Activated CD4-positive, alpha-beta T cell treated with anti-CD3 and anti-CD28 coated beads for 1 hour (primary cell): ENCODE measurements around the gene PPP5C.
A peak's percentile ranks its signal among the peaks of the same experiment; 100 is the strongest.
"Not testable (repeated sequence)": the region's sequence is repeated elsewhere in the genome, so short reads cannot be mapped to it uniquely, and the experiment has no call there.

Source experiments
- DNase-seq: peaks from one replicate; pipeline ENCODE4 v3.0.0-alpha.2; 2020

PPP5C gene, protein sequence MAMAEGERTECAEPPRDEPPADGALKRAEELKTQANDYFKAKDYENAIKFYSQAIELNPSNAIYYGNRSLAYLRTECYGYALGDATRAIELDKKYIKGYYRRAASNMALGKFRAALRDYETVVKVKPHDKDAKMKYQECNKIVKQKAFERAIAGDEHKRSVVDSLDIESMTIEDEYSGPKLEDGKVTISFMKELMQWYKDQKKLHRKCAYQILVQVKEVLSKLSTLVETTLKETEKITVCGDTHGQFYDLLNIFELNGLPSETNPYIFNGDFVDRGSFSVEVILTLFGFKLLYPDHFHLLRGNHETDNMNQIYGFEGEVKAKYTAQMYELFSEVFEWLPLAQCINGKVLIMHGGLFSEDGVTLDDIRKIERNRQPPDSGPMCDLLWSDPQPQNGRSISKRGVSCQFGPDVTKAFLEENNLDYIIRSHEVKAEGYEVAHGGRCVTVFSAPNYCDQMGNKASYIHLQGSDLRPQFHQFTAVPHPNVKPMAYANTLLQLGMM

DNA sequence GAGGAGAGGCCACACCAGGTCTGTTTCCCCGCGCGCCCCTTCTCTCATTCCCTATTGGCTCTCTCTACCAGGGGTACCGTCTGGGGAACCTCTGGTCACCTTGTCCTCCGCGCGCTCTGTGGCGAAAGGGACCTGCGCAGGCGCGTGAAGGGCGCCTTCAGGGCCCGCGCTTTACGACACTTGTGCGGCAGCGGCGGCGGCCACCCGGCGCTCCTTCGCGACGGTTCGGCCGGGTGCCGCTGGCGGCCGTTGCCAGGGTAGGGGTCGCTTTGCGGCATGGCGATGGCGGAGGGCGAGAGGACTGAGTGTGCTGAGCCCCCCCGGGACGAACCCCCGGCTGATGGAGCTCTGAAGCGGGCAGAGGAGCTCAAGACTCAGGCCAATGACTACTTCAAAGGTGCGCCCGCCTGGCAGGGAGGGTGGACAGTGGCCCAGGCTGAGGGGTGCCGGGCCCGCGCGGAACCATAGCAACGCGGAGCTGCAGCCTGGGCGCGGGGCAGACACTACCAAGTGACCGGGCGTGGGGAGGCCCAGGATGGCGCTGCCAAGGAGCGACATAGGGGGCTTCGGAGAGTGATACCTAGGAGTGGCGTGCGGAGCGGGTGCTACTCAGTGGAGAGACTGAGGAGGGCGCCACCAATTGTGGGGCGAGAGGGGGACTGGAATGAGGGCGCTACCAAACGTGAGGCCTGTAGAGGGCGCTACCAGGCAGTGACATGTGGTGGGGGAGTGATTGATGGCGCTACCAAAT is at the start of gene PPP5C:
Gene PPP5C (plus strand): TSS at position 267 of the 751 bp plus-strand sequence. CDS start 10 bp downstream, at position 277.
- DNase-seq: peak; percentile 77

- DNase-seq: no peak
Observed at GRCh38 chr19:46297700-46298478, 49.0 kb upstream of the PPP5C start.

- DNase-seq: no peak
Observed at GRCh38 chr19:46298479-46299003, 48.3 kb upstream of the PPP5C start.

- DNase-seq: no peak
Observed at GRCh38 chr19:46299004-46299509, 47.8 kb upstream of the PPP5C start.

- DNase-seq: no peak
Observed at GRCh38 chr19:46299695-46300094, 47.2 kb upstream of the PPP5C start.

DNA sequence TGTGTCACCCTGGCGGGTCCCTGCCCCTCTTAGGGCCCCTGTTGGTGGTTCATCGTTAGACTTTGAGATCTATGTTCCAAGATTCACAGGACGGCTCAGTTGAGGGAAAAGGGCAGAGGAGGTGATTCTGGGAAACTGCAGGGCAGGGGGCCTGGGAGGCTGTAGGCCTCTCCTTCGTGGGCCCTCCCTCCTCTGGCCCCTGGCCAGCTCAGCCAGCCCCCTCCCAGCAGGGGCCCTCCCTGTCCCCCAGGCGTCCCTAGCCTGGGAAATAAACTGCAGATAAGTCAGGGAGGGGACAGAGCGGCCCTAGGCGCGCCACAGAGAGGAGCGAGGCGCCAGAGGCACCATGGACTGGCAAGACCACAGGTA is 43.6 kb upstream of the PPP5C start:
- DNase-seq: no peak

GRCh38 chr19:46303691-46304397 is 43.0 kb upstream of the PPP5C start:
- DNase-seq: no peak

- no peak for DNase-seq
Observed at GRCh38 chr19:46306501-46306900, 40.4 kb upstream of the PPP5C start.

- no peak for DNase-seq
Observed at GRCh38 chr19:46308510-46308909, 38.4 kb upstream of the PPP5C start.

GRCh38 chr19:46309056-46309455 is 37.8 kb upstream of the PPP5C start:
- no peak for DNase-seq

GRCh38 chr19:46311444-46311843 is 35.4 kb upstream of the PPP5C start:
- no peak for DNase-seq

- DNase-seq: not testable (repeated sequence)
Observed at GRCh38 chr19:46313540-46314469, 33.1 kb upstream of the PPP5C start.

DNA sequence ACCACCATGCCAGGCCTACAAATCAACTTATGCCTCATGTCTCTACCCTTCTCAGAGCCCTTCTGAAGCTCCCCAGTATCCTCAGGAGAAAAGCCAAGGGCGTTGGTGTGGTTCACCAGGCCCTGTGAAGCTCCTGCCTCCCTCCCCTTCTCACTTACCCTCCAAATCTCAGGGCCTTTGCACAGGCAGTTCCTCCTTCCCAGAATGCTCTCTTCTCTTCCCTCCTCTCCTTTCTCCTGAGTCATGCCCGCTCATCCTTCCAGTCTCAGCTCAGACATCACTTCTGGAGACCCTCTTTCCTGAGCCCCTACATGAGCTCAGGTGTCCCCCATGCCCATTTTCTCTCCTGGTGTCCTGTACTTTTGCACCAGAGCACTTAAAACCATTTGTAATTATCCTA is 29.5 kb upstream of the PPP5C start:
- no peak for DNase-seq

DNA sequence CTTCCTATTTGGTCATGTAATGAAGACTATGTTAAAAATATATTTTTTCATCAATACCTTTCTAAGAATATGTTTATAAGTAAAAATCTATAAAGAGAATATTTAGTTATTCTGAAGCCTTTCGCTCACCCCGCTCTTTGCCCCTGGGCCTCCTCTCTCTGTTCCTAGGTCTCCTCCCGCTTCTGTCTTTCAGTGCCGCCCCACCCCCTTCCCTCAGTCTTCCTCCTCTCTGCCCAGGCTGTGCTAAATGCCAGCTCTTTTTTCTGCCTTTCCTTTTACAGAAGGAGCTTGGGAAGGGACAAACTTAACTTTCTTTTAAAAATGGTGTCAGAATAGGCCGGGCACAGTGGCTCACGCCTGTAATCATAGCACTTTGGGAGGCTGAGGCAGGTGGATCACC is 27.3 kb upstream of the PPP5C start:
- DNase-seq: no peak

DNA sequence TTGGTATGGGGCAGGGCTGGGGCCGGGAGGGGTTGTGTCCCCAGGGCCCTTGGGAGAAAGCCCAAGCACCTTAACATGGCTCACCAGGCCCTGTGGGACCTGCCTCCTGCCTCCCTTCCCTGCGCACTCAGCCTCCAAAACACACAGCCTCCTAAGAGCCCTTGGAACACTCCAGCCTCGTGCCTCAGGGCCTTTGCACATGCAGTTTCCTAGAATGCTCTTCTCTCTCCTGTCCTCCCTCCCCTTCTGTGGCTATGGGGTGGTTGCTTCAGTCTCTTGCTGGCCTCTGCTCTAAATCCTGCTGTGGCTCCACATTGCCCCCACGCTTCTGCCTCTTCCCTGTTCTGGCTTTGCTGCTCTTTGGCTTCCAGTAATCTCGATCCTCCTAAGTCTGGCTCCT is 26.3 kb upstream of the PPP5C start:
- no peak for DNase-seq

GRCh38 chr19:46321653-46322052 is 25.2 kb upstream of the PPP5C start:
- no peak for DNase-seq

DNA sequence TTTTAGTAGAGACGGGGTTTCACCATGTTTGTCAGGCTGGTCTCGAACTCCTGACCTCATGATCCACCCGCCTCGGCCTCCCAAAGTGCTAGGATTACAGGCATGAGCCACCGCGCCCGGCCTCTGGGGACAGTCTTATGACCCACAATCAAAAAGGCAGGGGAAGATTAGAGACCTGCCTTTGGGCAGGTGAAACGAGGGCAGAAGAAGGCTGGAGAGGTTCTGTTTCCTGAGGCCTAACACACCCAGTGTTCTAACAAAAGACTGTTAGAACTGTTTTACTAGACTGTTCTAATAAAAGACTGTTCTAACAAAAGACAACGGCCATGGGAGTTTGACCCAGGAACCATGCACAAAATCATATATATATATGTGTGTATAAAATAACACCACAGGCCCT is 23.7 kb upstream of the PPP5C start:
- DNase-seq: not testable (repeated sequence)

GRCh38 chr19:46324277-46324676 is 22.6 kb upstream of the PPP5C start:
- no peak for DNase-seq

DNA sequence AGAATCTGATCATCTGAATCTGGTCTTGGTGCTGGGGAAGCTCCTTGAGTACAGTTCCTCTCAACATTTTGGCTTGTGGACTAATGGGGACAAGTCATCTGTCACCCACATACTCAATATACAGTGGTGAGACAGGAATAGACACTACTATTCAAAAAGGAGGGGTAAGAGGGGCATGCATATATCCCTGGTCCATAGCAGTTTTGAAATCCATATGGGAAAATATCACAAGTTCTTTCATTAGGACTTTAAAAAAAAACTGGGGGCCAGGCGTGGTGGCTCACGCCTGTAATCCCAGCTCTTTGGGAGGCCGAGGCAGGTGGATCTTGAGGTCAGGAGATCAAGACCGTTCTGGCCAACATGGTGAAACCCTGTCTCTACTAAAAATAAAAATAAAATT is 20.3 kb upstream of the PPP5C start:
- DNase-seq: no peak

- DNase-seq: no peak
Observed at GRCh38 chr19:46328079-46328478, 18.8 kb upstream of the PPP5C start.

DNA sequence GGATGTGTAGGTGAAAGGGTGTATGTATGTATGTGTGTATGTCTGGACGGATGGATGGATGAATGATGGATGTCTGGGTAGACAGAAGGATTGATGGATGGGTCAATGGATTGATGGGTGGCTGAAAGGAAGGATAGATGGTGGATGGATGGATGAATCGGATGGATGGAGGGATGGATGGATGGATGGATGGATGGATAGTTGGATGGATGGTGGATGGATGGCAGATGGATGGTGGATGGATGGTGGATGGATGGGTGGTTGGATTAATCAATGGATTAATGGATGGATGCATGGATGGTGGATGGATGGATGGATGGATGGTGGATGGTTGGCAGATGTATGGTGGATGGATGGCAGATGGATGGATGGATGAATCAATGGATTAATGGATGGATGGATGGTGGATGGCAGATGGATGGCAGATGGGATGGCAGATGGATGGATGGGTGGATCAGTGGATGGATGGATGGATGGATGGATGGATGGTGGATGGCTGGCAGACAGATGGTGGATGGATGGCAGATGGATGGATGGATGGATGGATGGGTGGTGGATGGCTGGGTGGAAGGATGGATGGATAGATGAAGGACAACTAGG is 16.5 kb upstream of the PPP5C start:
- DNase-seq: no peak
